Sigmoid colon (tissue), 4 donors: ENCODE results near the gene H3-3A.

Source experiments
- CTCF ChIP-seq, 4 experiments: fragments of 450-650 bp in 3 of 4; fragments of 200-600 bp in 1 of 4; IDR thresholded peaks; one replicate each; pipeline ENCODE4 v1.5.1; 2016 to 2019; ENCODE audit warnings: antibody characterized with exemption in 4 of 4, mild to moderate bottlenecking in 3 of 4, moderate library complexity in 2 of 4
- EP300 ChIP-seq, 4 donors: sonication (generic); formaldehyde crosslinking; IDR thresholded peaks; one replicate each; pipeline ENCODE4 v1.6.1; 2017; ENCODE audit warnings: antibody characterized with exemption in 4 of 4
- POLR2A ChIP-seq, 2 donors: fragments of 450-650 bp; IDR thresholded peaks; one replicate each; pipeline ENCODE4 v1.6.1; 2016; ENCODE audit warnings: antibody characterized with exemption in 2 of 2, mild to moderate bottlenecking in 2 of 2, moderate library complexity in 2 of 2
- POLR2AphosphoS5 ChIP-seq, 4 donors: sonication (generic); formaldehyde crosslinking; IDR thresholded peaks; one replicate each; pipeline ENCODE4 v1.6.1; 2017; ENCODE audit warnings: antibody characterized with exemption in 4 of 4

- TF ChIP-seq CTCF (IDR thresholded peaks at IDR 0.05) (no peak), POLR2A (IDR thresholded peaks at IDR 0.05) (no peak), POLR2AphosphoS5 (IDR thresholded peaks at IDR 0.05) (no peak), EP300 (IDR thresholded peaks at IDR 0.05) (no peak)
Measured at GRCh38 chr1:226048886-226049285, 13.6 kb upstream of the H3-3A start.
